Activated CD4-positive, CD25-positive, alpha-beta regulatory T cell treated with anti-CD3 and anti-CD28 coated beads, Interleukin-2, amount 50 U/mL, for 24 hours (primary cell): ENCODE data around the gene GSTCD.
"Not testable (repeated sequence)": the region's sequence is repeated elsewhere in the genome, so short reads cannot be mapped to it uniquely, and the experiment has no call there.

ENCODE experiments used
- ATAC-seq, 2 donors: fragments of 150-1000 bp; cut with Tn5 transposase; one replicate each; pipeline ENCODE4 v1.10.0; 2021; ENCODE audit warnings: mild to moderate bottlenecking in 1 of 2, moderate library complexity in 1 of 2

GSTCD gene, protein sequence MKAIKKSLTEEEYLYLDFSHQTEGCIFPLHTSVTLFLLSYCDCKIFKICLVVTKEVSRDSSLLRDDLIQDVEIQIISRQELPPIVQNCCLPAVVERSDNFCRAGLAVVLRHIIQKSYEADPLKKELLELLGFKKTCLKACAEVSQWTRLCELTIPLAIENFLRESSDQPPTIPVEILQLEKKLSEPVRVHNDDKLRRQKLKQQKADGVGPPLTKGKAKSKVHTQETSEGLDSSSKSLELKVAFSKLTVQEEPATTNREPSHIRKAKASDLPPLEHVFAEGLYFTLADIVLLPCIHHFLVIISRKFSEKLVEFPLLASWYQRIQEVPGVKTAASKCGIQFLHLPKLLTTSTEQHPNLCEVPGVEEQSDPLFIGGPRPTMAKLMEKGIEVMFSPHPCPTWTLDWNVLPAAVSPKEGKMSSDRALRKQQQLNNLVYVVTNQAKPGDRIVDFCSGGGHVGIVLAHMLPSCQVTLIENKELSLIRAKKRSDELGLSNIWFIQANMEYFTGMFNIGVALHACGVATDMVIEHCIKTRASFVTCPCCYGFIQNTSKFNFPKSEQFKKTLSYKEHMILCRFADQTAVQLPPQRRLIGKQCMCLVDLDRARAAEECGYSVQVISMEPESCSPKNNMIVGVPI

DNA sequence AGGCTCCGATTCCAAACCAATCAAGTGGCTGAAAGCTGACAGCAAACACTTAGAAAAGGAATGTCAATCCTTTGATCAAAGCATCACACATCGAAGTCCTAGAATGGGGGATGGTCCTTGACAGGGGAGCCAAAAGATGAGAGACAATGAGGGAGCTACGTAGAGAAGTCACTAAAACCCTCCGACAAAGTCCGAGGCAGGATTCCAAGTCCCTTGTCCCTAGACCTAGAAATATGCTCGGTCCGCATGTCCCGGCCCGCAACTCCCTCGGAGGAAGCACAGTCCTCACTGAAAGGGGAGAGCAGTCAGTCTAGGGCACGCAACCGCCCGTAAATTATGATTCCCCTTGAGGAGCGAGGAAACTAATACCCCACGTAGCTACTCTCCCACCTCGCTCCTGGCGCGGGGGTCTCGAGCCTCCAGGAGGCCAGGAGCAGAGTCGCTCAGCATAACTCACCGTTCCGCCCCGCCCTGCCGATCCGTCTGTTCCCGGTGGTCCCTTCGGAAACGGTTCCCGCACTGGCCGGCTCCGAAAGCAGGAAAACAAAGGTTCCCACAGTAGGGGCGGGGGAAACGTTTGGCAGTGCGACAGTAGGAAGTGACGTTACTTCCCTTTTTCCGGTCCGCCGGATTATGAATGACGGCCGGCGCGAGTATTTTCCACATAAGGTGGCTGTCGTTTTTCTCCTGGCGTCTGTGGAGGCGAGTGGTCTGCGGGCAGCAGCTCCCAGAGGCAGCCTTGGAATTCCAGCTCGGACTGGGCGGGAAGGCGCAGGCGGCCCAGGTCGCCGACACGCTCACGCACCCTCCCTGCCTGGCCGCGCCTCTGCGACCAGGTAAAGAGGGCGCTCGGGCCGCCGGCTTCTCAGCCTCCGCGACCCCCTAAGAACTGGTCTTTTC is at the start of gene GSTCD, which contains the start of gene INTS12:
Gene GSTCD, plus strand, starts transcription at position 604 of the 900 bp plus-strand sequence. CDS start 8,830 bp downstream, outside the sequence.
Gene INTS12, minus strand, starts transcription at position 509 of the 900 bp plus-strand sequence. CDS start 8,684 bp downstream, outside the sequence.
- peak; percentile 92 to 94 for ATAC-seq

DNA sequence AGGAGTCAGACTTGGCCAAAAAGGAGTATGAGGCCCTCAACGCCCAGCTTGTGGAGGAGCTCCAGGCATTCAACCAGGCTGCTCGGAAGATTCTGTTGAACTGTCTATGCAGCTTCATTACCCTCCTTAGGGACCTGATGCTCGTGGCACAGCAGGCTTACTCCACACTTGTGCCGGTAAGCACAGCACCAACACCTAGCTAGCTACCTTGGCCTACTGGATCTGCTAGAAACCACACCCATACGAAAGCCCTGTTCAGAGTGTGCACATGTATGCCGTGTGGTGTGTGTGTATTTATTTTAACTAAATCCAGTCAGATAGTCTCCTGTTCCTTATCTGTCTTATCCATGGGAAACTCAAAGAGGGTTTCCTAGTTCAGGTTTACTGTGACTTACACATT is 49.4 kb upstream of the GSTCD start:
- ATAC-seq, result no peak

DNA sequence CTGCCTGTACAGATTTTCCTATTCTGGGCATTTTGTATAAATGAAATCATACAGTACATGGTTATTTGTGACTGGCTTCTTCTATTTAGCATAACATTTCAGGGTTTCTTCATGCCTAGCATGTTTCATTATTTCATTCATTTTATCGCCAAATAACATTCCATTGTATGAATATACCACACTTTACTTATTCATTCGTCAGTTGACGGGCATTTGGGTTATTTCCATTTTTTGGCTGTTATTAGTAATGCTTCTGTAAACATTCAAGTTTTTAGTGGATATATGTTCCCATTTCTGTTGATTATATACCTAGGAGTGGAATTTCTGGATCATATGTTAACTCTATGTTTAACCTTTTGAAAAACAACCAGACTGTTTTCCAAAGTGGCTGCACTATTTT is 47.6 kb upstream of the GSTCD start:
- ATAC-seq, result no peak

DNA sequence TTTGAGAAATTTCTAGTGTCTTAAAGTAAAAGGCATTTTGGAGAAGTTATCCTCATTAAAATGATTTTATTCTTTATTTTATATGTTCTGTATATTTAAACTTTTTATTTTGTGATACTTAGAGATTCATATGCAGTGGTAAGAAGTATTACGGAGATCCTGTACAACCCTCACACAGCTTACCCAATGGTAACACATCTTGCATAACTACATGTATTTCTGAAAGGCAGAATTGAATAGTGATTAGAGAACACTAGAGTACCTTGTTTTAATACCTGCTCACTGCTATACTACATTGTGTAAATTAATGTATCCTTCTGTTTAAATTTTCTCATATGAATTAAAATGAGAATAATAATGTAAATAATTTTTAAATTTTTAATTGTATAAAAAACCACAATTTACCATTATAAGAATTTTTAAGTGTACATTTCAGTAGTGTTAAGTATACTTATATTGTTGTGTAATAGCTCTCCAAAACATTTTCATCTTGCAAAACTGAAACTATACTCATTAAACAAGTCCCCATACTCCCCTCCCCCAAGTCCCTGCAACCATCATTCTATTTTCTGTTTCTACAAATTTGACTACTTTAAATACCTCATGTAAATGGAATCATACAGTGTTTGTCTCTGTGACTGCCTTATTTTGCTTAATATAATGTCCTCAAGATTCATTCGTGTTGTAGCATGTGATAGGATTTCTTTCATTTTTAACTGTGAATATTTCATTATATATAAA is 45.5 kb upstream of the GSTCD start:
- no peak for ATAC-seq

DNA sequence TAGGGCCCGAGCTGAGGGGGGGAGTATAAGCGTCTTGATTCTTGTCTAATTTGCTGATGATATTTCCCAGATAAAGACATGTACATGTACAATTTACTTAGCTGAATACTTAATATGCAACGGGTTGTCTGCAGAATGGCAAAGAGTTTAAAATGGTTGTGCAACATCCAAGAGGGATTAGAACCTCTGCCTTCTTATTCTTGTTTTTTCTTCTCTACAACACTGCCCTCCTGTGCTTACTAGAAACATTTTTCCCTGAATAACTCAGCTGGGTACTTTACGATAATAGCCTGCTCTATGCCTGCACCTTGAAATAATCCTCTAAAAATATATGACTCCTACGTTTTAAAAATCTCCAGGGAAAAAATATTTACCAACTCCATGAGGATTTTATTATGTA is 41.9 kb upstream of the GSTCD start:
- no peak for ATAC-seq

DNA sequence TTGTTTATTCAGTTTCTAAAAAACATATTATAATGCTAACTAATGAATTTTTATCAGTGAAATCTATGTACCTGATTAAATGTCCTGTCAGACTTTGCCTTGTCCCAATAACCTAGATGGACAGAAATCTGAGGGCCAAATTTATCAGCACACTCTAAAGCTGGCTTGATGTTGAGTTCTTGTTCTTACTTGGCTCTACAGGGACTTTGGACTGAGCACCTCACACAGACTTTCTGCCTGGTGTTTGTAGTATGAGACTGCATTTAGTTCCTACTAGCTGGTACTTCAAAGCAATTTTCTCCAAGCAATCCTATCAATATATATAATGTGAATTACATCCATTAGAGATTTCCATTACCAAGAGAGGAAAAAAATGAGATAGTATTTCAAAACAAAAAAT is 37.9 kb upstream of the GSTCD start:
- no peak for ATAC-seq

DNA sequence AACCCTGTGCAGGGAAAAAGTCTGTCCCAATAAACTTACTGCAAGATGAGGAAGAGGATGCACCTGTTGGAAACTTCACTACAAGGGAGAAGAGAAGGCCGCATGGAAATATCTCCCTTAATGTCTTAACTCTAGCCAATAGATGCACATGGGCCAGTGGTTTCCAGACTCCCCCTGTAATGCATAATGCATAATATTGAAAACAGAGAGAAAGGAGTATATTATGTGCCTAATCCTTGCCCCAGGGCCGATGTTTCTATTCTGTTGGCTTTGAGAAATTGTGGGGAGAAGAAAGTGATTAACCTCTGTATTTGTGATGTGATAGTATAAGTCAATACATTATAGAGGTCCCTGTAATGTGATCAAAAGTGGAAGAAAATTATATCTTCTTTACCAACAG is 37.3 kb upstream of the GSTCD start:
- no peak for ATAC-seq

DNA sequence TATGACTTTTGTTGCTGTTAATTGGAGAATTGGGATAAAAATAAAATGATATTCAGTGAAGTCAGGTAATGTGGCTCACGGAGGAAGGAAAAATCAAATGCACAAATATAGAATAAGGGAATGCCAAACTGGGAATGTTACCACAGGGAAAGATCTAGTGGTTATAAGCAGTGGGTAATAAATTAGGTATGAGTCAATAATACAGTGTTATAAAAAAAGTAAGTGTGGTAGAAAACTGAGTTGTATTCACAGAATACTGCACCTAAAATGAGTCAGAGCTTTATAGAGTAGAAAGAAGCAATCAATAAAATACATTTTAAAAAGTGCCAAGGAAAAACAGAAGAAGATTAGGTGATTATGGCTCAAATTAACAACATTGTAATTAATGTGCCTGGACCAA is 34.6 kb upstream of the GSTCD start:
- ATAC-seq, result no peak

DNA sequence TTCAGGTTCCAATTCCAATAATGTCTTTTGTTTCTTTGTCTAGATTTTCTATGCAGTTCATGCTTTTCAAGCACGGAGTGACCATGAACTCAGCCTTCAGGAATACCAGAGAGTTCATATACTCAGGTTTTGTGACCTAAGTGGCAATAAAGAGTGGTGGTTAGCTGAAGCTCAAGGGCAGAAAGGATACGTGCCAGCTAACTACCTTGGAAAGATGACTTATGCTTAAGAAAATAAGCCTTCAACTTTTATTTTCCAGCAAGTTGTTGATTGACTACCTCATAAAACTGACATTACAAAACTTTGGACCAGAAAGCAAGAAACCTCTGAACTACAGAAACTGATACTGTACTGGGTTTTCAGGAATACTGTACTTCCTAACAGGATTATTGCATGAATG is 30.9 kb upstream of the GSTCD start:
- no peak for ATAC-seq

DNA sequence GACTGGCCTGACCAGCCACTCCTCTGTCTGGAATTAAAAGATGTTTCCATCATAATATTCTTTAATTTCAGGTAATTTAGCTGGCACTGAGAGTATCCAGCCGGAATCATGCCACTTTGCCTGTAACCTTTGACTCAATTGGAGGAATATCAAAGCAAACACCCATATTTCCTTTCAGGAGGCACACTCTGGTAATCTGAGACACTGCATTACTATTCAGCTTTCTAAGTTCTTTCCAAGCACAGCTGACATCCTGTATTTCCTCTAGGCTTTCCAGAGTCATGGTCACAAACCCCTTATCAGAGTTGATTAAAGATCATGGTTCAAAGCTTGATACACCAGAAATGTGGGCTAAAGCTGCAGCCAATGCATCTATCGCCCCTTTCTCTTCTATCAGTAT is 29.4 kb upstream of the GSTCD start:
- no peak for ATAC-seq

DNA sequence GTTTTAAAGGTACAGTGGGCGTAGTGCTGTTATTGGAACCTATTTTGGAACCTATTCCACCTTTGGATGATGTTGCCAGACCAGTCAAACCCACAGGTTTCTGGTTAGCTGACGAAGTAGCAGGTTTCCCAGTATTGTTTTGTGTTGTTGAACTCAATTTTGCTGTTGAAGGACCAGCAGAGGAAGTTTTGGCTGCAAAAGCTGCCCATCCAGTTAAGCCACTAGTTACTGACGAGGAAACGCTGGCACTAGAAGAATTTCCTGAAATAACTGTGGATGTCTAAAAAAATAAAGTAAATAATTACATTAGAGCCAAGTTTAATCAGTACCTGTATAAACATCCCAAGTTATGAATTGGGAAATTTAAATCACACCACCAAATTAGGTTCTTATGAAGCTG is 25.5 kb upstream of the GSTCD start:
- no peak for ATAC-seq

DNA sequence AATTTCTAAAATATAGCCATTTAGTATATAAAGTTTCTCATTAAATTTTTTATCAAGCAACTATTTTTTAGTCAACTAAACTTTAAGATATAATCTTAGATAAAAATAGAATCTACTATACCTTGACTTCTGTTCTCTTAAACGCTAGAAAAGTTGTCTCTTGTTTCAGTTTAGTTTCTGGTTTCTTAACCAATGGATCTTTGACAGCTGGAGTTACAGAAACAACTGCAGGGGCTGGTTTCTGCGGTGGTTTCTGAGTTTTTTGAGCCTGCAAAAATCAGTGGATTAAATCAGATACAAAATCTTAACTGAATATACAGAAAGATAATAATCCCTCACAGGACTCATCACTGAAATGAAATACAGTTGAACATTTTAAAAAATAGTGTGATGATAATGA is 22.0 kb upstream of the GSTCD start:
- no peak for ATAC-seq

DNA sequence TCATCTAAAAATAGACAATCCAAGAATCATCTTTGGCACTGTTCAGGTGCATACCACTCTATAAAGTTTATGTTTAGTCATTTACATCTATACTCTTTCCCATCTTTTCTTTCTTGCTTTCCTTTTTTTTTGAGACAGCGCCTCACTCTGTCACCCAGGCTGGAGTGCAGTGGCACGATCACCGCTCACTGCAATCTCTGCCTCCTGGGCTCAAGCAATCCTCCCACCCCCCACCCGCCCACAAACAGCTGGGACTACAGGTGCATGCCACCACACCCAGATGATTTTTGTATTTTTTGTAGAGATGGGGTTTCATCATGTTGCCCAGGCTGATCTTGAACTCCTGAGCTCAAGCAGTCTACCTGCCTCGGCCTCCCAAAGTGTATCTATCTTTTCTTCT is 13.8 kb upstream of the GSTCD start:
- ATAC-seq, result not testable (repeated sequence)

DNA sequence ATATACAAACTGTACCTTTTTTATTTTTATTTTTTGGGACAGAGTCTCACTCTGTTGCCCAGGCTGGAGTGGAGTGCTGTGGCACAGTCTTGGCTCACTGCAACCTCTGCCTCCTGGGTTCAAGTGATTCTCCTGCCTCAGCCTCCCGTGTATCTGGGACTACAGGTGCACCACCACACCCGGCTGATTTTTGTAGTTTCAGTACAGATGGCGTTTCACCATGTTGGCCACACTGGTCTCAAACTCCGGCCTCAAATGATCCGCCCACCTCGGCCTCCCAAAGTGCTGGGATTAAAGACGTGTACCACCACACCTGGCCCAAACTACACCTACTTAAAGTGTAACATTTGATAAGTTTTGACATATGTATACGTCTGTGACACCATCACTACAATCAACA is 12.8 kb upstream of the GSTCD start:
- ATAC-seq, result not testable (repeated sequence)

DNA sequence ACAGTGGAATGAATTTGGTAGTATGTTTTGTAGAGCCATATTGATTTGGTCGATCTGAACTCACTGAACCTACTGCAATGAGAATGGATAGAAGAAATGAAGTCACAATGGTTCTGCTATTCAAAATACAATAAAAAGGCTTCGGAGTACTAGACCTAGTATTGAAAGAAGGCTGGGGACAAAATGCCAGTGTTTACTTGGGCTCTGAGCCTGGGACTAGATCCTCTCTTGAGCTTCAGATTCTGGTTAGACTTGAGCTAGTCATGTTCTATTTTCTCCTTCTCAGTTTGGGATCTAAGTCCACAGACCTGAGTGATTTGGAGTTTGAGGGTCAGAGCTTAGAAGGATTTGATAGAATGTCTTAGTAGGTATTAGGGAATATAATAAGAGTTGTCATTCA is 10.0 kb upstream of the GSTCD start:
- no peak for ATAC-seq

DNA sequence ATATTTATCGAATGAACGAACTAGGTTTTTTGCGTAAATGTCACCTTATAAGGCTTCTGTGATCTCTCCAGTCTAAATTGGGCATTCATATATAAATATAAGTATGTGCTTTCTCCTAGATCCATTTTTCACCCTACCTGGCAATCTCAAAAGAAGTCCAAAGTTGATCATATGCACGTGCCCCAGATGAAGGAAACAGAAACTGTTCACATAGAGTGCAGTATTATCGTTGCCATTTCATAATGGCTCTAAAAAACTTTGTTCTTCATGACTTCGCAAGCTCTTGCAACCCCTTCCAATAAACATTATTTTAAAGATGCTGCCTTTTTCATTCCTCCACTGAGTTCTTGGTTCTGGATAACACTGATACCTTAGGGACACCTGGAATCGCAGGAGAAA is 803 bp upstream of the GSTCD start:
- no peak for ATAC-seq

DNA sequence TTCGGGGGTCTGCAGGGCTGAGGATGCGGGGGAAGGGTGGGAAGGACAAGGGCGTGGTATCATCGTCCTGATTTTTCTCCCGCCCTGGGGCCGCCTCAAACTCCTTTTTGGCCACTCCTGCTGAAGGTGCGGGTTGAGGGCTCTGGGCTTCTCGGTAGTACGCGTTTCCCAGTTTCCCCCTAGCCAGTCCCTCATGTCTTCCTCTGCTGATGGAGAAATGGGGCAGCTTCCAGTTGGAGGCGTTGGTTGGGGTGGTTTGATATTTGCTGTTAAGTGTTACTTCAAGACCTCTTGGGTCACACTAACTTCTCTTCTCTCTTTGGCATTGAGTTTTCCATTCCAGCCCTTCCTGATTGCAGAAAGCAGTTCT is 482 bp downstream of the GSTCD start:
- peak; percentile 7 to 22 for ATAC-seq

DNA sequence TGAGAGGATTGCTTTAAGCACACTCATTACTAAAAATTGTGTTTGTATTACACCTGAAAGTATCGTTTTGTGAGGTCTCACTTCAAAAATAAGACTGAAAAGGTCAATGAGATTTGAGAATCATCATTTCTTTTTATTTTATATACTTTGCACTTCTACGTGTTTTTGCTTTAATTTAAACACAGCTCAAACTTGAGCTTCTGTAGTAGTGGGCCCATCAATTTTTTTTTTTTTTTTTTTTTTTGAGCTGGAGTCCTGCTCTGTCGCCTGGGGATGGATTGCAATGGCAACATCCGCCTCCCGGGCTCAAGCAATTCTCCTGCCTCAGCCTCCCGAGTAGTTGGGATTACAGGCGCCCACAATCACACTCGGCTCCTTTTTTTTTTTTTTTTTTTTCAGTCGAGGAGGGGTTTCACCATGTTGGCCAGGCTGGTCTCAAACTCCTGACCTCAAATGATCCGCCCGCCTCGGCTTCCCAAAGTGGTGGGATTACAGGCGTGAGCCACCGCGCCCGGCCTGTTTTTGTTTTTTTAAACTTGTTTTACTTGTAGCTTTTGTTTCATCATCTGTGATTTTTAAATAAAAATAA is 1.5 kb downstream of the GSTCD start:
- no peak for ATAC-seq

DNA sequence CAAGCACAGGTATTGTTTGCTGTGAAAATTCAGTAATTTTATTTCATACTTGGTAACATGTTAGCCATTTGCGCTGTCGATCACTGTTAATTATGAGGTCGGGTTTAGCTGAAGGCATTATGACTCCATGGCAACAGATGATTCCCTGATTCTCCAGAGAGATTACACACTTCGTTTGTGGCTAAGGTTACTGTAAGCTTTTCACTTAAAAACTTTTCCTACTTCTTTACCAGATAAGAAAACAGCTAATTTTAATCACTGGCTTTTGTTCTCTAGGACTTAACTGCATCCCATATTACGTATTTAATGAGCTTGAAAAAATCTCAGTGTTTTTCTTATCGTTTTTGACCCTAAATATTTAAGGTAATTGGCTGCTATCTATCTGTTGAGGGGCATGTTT is 2.1 kb downstream of the GSTCD start:
- ATAC-seq, result no peak

DNA sequence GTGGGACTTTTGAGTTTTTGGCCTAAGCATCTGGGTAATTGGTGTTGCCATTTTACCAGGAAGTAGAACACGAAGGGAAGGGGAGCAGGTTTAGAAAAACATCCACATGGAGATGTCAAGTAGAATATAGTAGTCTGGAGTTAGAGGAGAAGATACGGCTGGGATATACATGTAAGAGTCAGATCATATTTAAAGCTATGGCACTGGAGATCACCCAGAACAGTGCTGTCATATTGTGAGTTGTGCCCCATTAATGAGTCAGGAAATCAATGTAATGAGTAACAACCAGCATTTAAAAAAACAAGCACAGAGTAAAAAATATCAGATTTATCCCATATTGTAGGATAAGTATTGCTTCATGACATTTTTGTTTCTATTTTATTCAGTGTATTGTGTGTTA is 4.2 kb downstream of the GSTCD start:
- no peak for ATAC-seq

DNA sequence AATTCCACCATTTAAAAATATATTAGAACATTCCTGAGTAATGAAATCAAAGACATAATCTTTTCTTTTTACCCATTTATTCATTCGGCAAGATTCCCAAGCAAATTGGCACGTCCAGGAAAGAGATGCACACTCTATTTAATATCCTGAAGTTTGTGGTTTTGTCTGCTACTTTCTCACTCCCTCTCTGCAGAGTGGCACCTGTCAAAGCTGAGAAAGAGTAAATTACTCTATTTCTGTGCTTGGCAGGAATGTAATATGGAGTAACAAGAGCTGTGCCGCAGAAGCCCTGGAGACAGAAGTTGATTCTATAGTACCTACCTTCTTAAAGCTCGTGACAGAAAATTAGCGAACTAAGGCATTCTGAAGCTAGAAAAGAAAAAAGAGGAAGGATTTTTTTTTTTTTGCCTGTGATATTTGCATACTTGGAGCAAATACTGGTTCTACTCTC is 5.5 kb downstream of the GSTCD start:
- ATAC-seq, result no peak

DNA sequence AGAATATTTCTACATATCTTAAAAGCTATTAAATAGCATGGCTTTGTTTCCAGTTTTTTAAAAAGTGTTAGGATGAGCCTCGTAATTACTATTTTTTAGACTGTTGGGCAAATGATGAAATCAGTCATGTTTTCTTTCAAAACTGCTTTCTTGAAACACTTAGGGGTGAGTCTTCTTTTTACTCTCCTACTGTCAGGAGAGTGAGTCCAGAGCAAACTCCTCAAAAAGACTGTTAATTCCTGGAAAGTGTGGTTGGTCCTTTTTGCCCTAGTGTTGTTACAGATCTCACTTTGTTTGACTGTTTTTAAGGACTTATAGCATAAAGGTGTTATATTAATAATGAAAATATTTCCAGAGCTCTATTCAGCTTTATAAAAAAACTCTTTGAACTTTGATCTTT is 6.3 kb downstream of the GSTCD start:
- no peak for ATAC-seq
